HG02623 (cell line): Measurements from ENCODE around the gene TSPEAR.
"Not testable (repeated sequence)": the region's sequence is repeated elsewhere in the genome, so short reads cannot be mapped to it uniquely, and the experiment has no call there.

Experiments
- ATAC-seq: cut with Tn5 transposase; IDR thresholded peaks from one replicate; pipeline ENCODE4 v1.9.1; 2021; ENCODE audit warnings: moderate library complexity; ENCODE audit not compliant: unreplicated experiment

Gene TSPEAR

DNA sequence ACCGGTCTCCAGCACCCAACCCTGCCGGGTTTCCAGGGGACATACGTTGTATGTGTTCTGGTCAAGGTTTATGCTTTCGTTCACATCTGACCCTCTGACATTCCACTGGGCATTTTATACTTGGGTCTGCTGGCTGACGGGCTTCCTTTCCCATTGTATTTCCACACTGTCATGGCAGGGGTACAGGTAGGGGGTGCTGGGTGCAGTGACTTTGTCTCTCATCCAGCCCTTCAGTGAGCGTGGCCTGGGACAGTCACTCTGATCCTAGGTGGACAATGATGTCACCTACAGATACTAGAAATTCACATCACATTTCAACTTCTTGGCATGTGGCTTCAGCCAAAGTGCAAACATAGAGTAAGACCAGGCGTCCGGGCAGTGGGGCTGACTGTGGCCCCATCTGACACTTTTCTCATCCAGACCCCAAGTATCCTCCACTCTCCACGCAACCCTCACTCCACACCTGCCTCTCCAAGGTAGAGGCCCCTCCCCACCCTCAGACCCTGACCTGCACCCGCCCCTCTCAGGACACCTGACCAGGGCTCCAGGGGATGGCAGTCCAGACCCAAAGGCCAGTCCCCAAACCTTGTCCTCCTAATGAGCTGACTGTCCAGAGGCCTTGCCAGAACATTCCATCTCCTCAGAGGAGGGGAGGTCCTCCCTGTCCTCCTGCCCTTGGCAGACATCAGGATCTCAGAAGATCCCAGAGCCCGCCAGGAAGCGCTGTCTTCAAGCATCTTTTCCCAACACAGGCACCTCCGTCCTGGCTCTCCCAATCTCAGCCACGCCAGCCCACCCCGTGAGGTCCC, 75.0 kb downstream of the TSPEAR start:
- ATAC-seq = no peak

- no peak for ATAC-seq
These were observed 79.3 kb downstream of the TSPEAR start for GRCh38 chr21:44632067-44632466.

DNA sequence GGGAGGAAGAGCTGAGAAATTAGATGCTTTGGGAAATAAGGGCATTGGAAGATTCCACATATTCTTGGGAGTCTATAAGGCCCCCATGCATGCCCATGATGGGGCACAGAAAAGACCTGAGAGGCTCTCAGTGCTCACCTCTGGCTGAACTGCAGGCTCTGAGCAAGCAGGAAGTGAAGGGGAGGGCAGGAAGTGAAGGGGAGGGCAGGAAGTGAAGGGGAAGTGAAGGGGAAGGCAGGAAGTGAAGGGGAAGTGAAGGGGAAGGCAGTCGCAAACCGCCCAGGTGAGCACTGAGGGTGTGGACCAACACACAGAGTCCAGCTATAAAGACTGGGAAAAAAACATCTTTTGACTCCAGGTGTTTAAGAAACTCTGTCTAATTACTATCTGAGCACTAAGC, 80.9 kb downstream of the TSPEAR start:
- ATAC-seq = no peak

GRCh38 chr21:44628707-44629391, 82.5 kb downstream of the TSPEAR start:
- ATAC-seq = no peak

DNA sequence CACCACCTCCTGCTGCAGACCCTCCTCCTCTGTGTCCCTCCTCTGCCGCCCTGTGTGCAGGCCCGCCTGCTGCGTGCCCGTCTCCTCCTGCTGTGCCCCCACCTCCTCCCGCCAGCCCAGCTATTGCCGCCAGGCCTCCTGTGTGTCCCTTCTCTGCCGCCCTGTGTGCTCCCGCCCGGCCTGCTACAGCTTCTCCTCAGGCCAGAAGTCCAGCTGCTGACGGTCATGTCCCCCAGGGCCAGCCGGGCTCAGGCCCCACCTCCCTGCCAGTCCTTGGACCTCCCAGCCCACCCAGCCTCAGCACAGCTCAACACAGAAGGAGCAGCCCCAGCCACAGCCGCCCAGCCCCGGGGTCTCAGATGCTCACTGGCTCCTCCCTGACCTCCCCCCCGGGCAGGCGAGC, 83.5 kb downstream of the TSPEAR start:
- not testable (repeated sequence) for ATAC-seq

DNA sequence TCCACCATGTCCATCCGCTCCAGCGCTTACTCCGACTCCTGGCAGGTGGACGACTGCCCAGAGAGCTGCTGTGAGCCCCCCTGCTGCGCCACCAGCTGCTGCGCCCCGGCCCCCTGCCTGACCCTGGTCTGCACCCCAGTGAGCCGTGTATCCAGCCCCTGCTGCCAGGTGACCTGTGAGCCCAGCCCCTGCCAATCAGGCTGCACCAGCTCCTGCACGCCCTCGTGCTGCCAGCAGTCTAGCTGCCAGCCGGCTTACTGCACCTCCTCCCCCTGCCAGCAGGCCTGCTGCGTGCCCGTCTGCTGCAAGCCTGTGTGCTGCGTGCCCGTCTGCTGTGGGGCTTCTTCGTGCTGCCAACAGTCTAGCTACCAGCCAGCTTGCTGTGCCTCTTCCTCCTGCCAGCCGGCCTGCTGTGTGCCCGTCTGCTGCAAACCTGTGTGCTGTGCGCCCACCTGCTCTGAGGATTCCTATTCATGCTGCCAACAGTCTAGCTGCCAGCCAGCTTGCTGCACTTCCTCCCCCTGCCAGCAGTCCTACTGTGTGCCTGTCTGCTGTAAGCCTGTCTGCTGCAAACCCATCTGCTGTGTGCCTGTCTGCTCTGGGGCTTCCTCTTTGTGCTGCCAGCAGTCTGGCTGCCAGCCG, 84.1 kb downstream of the TSPEAR start:
- not testable (repeated sequence) for ATAC-seq

DNA sequence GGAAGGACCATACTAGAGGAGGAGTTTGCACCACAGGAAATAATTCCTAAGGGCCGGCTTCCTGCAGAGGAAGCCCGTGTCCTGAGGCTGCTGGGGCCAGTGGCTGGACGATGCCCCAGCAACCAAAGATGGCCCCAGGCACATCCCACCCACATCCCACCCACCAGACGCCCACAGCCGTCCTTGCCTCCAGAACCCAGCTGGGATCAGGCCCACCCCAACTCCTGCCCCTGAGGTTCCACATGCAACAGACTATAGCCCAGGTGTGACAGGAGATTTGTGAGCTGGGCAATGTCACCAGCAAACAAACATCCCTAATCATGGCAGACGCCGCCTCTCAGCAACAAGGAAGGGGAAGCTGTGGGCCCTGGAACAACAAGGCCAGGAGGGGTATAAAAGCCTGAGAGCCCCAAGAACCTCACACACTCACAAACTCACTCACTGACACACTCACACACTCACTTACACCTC, 84.7 kb downstream of the TSPEAR start, which contains the start of gene KRTAP10-9:
Gene KRTAP10-9, plus strand, starts transcription at position 421 of the 471 bp plus-strand sequence. CDS start 79 bp downstream, outside the sequence.
- no peak for ATAC-seq

DNA sequence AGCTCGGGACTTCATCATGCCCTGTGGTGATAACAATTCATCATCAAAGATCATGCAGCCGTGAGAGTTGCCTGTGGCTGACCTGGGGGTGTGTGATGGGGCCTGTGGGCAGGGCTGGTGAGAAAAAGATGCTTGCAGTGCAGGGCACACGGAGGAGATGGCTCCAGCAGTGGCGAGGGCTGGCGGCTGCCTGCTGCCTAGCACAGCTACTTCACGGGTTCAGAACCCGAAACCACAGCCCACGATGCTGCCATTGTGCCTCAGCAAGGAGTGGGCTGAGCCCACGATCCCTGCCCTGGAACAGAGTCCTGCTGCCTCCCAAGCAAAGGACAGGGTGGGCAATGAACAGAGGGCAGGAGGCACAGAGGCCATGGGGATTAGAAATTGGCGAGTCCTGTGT, 85.1 kb downstream of the TSPEAR start:
- no peak for ATAC-seq

DNA sequence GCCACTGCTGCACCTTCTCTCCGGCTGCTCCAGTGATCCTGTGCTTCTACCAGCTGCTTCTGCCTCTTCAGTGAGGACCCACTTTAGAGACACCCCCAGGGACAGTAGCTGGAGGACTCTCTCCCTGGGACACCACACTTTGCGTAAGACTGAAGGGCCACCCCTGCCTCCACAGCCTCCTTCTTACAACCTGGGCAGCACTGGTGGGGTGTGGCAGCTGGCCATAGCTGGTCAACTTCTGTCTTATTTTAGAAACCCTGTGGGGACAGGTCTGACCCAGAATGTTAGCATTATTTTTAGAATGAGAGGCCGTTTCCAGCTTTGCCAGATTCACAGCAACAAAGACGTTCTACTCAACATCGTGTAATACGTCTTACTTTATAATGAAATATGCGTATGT, 85.6 kb downstream of the TSPEAR start:
- no peak for ATAC-seq

- no peak for ATAC-seq
These were observed 87.8 kb downstream of the TSPEAR start for GRCh38 chr21:44623575-44623974.

- no peak for ATAC-seq
These were observed 91.5 kb downstream of the TSPEAR start for GRCh38 chr21:44619886-44620285.

DNA sequence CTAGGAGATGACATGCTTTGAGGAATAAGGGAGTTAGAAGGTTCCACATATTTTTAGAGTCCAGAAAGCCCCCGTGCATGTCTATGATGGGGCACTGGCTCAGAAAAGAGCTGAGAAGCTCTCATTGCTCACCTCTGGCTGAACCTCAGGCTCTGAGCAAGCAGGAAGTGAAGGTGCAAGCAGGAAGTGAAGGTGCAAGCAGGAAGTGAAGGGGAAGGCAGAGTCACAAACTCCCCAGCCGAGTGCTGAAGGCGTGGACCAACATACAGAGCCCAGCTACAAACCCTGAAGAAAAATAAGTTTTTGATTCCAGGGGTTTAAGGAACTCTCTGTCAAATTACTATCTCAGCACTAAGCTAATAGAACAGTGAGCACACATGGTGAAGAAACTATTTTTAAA, 92.5 kb downstream of the TSPEAR start:
- ATAC-seq = no peak

- no peak for ATAC-seq
These were observed 92.9 kb downstream of the TSPEAR start for GRCh38 chr21:44618504-44618903.

DNA sequence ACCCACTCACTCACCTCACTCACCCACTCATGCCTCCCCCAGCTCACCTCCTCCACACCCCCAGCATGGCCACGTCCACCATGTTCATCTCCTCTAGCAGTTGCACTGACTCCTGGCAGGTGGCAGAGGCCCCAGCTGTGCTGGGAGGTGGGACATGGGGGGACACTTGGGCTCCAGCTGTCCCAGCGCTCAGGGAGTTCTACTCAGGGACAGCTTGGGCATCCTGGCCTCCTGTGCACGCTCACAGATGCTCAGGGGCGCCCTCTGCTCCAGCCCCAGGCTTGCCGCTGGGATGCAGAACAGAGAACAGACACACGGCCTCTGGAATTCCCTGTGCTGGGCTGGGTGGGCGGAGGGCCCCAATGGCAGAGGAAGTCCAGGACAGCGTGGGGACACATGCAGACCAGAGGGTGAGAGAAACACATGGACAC, 94.3 kb downstream of the TSPEAR start:
- ATAC-seq = no peak

- ATAC-seq = no peak
These were observed 94.8 kb downstream of the TSPEAR start for GRCh38 chr21:44616591-44616926.

- no peak for ATAC-seq
These were observed 95.3 kb downstream of the TSPEAR start for GRCh38 chr21:44615911-44616590.

DNA sequence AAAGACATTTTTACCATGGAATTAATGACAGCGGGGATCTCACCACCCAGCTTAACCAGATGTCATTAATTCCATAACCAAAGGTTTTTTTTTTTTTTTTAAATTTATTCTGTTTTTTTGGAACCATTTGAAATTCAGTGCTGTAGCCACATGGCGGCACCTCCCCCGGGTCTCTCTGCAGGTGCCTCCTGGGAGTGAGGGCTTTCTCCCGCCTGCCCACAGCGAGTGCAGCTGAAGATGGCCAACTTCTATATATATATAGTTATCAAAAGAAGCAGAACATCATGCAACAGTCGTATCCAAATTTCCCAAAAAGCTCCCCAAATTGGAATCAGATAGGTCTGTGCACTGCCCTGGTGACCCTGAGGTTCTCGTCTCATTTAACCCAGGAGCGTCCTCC, 95.9 kb downstream of the TSPEAR start:
- ATAC-seq = no peak

- ATAC-seq = no peak
These were observed 96.4 kb downstream of the TSPEAR start for GRCh38 chr21:44614961-44615391.

DNA sequence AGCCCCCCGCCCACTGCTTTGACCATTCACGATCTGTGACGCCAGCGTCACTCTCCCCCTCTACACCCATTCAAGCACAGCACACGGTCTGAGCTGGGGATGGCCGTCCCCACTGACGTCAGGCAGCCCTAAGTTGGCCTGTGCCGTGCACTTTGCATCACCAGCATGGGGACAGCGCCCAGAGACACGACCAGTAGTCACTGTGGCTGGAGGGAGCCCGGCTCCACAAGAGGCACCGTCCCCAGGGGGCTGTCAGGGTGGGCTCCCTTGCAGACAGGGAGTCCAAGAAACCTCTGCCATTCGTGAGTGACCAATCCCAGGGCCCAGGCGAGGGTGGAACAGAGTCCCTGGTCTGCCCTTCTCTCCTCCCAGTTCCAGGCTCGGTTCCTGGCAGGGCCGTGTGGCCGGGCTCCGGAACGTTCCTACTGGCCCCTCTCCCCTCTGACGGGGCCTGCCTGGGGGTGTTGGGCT, 97.2 kb downstream of the TSPEAR start:
- no peak for ATAC-seq

DNA sequence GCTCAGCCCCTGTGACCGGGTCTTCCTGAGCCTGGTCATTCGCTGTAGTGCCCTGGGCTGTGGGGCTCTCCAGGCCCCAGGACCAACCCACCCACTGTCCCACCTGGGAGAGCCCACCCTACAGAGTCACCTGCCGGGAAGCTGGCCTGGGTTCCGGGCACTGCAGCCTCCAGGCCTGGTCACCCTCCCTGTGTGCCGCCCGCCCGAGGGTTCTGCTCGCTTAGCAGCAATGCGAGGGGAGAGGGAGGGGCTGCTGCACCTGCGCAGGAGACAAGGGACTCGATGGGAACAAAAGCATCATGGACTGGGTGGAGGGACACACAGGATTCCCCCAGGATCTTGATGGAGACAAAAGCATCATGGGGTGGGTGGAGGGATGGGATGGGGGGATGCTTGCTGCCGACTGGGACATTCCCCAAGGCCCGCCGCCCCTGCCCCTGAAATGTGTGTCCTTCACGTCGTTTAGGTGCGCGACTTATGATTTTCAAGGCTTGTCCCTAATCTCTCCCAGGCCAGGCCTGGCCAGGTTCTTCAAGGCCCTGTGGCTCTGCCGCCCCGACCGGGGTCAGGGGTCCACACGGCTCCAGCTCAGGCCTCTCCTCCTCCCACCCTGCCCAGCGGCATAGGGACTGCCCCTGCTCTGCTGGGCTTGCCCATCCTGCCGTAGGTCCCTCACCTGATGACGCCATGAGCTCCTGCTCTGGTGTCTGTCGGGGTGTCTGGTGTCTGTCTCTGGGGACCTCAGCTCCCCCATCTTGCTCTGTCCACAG, 97.8 kb downstream of the TSPEAR start:
- no peak for ATAC-seq
